ENCODE results near the gene INCENP.
A peak's percentile ranks its signal among the peaks of the same experiment; 100 is the strongest.
"Not testable (repeated sequence)": the region's sequence is repeated elsewhere in the genome, so short reads cannot be mapped to it uniquely, and the experiment has no call there.

Gene INCENP

GRCh38 chr11:62123669-62124185 lies at the start of gene INCENP:
Gene INCENP (plus strand): TSS chr11:62124011. CDS start chr11:62128162, 4,151 bp downstream.
- TF ChIP-seq, protein P1, sequence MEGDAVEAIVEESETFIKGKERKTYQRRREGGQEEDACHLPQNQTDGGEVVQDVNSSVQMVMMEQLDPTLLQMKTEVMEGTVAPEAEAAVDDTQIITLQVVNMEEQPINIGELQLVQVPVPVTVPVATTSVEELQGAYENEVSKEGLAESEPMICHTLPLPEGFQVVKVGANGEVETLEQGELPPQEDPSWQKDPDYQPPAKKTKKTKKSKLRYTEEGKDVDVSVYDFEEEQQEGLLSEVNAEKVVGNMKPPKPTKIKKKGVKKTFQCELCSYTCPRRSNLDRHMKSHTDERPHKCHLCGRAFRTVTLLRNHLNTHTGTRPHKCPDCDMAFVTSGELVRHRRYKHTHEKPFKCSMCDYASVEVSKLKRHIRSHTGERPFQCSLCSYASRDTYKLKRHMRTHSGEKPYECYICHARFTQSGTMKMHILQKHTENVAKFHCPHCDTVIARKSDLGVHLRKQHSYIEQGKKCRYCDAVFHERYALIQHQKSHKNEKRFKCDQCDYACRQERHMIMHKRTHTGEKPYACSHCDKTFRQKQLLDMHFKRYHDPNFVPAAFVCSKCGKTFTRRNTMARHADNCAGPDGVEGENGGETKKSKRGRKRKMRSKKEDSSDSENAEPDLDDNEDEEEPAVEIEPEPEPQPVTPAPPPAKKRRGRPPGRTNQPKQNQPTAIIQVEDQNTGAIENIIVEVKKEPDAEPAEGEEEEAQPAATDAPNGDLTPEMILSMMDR (IDR thresholded peaks at IDR 0.05; ENCODE audit: low read depth, low read length), result no peak
- H3K4me3 ChIP-seq (replicated peaks in 1 of 2; ENCODE audit: low read depth in 2 of 2, low read length in 2 of 2), result peak within 1 kb of the TSS; percentile 94 to 98

GRCh38 chr11:62075438-62075837 lies 48.4 kb upstream of the INCENP start:
- no peak overlapping the region for H3K4me3 ChIP-seq (replicated peaks in 1 of 2; ENCODE audit: low read depth in 2 of 2, low read length in 2 of 2)
- TF ChIP-seq, protein P1 (IDR thresholded peaks at IDR 0.05; ENCODE audit: low read depth, low read length), result no peak
- DNase-seq (ENCODE audit: low read depth in 2 of 2), result no peak

More at GRCh38 chr11:62123669-62124185, at the start of gene INCENP:
- DNase-seq (ENCODE audit: low read depth in 2 of 2), result peak; percentile 99

GRCh38 chr11:62077132-62077531 lies 46.7 kb upstream of the INCENP start:
- peak in 1 of 2 donors; percentile 17 for DNase-seq (ENCODE audit: low read depth in 2 of 2)

DNA sequence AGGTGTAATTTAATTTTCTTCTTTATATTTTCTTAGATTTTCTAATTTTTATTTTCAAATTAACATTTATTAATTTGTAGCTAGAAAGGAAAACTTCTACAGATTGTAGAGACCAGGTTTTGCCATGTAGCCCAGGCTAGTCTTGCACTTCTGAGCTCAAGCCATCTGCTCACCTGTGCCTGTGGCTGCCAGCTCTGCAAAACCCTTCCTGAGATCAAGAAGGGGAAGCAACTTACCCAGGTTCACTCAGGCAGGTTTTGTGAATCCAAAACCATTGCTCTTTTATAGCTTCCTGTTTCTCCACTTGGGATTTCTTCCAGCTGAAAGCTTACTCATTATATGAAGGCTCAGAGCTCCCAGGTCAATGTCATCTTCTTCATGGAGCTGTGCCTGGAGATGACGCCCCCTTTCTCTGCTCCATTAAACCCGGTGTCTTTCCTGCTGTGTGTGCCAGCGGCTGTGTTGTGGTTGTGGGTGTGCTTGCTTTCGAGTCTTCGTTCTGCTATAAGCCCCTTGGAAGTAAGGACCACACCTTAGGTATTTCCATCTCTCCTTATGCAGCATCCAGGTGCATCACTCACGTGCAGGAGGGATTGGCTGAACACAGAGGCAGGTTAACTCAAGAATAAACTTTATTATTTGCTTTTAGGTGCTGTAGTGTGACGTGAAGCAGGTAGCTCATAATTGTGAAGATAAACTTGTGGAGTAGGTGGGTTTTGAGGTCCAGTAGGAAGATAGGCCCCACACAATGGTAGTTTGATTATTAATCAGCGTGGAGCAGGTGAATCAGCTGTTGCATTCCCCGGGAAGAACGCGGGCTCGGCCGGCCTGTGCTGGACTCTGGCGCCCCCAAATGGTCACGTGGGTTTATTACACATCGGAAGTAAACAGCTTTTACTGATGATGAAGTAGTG lies 42.2 kb upstream of the INCENP start:
- H3K4me3 ChIP-seq (replicated peaks in 1 of 2; ENCODE audit: low read depth in 2 of 2, low read length in 2 of 2), result peak overlapping the region in 1 of 2 donors; percentile 26
- TF ChIP-seq, protein P1 (IDR thresholded peaks at IDR 0.05; ENCODE audit: low read depth, low read length), result peak; percentile 78

More at GRCh38 chr11:62077132-62077531, 46.7 kb upstream of the INCENP start:
- TF ChIP-seq, protein P1 (IDR thresholded peaks at IDR 0.05; ENCODE audit: low read depth, low read length), result no peak
- H3K4me3 ChIP-seq (replicated peaks in 1 of 2; ENCODE audit: low read depth in 2 of 2, low read length in 2 of 2), result no peak overlapping the region

DNA sequence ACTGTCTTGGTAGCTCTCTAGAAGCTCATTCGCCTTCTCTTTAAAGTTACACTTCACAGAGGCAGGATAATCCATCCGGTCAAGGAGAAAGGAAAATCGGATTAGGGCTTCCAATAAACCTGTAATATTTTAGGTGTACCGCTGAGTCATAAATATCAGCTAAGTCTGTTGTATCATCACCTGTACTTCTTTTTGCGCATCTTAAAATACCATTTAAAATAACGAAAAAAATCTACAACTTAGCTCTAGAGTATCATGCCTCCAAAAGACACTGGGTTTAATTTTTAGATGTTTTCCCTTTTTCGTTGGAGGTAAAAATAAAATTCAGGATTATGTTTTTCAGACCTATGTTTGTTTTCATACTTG lies 41.5 kb upstream of the INCENP start:
- TF ChIP-seq, protein P1 (IDR thresholded peaks at IDR 0.05; ENCODE audit: low read depth, low read length), result no peak
- no peak overlapping the region for H3K4me3 ChIP-seq (replicated peaks in 1 of 2; ENCODE audit: low read depth in 2 of 2, low read length in 2 of 2)
- DNase-seq (ENCODE audit: low read depth in 2 of 2), result no peak

More for the DNA sequence above, 42.2 kb upstream of the INCENP start:
- DNase-seq (ENCODE audit: low read depth in 2 of 2), result peak; percentile 80 to 84

DNA sequence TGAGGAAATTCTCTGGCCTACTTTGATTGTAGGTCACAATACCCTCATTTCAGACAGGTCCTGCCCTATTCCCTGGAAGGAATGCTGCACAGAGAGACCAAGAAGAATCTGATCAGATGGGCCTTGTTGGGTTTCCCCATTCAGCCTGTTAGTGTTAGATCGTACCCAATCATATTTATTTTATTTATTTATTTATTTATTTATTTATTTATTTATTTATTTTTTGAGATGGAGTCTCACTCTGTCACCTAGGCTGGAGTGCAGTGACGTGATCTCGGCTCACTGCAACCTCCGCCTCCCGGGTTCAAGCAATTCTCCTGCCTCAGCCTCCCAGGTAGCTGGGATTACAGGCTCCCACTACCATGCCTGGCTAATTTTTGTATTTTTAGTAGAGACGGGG lies 39.0 kb upstream of the INCENP start:
- not testable (repeated sequence) for H3K4me3 ChIP-seq (replicated peaks in 1 of 2; ENCODE audit: low read depth in 2 of 2, low read length in 2 of 2); DNase-seq (ENCODE audit: low read depth in 2 of 2)

DNA sequence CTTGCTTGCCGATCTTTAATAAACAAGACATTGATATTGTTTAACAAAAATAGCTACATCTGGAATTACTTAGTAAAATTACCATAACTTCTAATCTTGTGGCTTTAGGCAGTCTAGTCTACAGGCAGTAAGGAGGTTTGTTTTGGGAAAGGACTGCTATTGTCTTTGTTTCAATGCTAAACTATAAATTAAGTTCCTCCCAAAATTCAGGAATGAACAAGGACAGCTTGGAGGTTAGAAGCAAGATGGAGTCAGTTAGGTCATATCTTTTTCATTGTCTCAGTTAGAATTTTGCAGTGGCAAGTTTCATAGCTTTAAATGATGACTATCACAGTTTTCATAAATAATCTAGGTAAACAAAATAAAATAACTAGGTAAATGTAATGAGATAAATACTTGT lies 36.1 kb upstream of the INCENP start:
- no peak for DNase-seq (ENCODE audit: low read depth in 2 of 2)
- TF ChIP-seq, protein P1 (IDR thresholded peaks at IDR 0.05; ENCODE audit: low read depth, low read length), result no peak
- H3K4me3 ChIP-seq (replicated peaks in 1 of 2; ENCODE audit: low read depth in 2 of 2, low read length in 2 of 2), result no peak overlapping the region
